GM18517 (cell line): ENCODE results near the gene GDI1.

Experiments used
- ATAC-seq: cut with Tn5 transposase; IDR thresholded peaks from one replicate; pipeline ENCODE4 v1.9.1; 2021; ENCODE audit warnings: mild to moderate bottlenecking, moderate library complexity; ENCODE audit not compliant: unreplicated experiment

GDI1 gene

GRCh38 chrX:154459832-154460231, 22.9 kb downstream of the GDI1 start:
- ATAC-seq = no peak

DNA sequence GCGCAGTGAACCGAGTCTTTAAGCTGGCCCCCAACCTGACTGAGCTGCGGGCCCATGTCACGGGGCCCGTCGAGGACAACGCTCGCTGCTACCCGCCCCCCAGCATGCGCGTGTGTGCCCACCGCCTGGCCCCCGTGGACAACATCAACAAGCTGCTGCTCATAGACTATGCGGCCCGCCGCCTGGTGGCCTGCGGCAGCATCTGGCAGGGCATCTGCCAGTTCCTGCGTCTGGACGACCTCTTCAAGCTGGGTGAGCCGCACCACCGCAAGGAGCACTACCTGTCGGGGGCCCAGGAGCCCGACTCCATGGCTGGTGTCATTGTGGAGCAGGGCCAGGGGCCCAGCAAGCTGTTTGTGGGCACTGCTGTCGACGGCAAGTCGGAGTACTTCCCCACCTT, 23.4 kb downstream of the GDI1 start:
- no peak for ATAC-seq

DNA sequence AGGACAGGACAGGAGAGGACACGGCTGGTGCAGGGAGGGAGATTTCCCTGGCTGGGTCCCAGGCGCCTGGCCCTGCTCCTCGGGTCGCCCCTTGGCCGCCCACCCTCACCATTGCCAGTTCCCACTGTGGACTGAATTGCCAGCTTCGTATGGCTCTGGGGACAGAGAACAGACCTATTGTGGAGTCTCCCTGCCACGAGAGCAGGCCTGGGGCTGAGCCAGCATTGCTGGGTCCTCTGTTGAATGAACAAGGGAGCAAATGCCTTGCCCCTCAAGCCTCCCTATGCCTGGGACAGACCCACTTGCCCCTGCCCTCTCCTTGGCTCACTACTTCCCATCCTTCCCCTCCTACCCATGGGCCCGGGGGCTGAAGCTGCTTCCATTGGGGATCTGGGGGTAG, 25.4 kb downstream of the GDI1 start:
- ATAC-seq = no peak

DNA sequence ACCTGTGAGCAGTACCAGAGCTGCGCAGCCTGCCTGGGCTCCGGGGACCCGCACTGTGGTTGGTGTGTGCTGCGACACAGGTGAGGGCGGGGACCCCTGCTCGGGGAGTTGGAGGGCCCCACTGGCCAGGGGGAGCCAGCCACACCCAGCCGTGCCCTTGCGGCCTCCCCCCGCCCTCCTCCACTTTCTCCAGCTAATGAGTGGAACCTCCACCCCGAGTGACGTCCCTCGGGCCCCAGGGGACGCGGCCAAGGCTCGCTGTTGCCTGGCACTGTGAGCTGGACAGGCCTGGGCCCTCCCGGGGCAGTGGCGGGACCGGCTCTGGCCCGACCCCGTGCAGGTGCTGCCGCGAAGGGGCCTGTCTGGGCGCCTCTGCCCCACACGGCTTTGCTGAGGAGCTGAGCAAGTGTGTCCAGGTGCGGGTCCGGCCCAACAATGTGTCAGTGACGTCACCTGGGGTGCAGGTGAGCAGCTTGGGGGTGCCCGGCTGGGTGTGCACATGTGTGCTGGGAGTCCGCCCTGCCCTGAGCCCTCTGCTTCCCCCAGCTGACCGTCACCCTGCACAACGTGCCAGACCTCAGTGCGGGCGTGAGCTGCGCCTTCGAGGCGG, 26.8 kb downstream of the GDI1 start:
- no peak for ATAC-seq

GRCh38 chrX:154464806-154465365, 27.9 kb downstream of the GDI1 start:
- no peak for ATAC-seq

- no peak for ATAC-seq
Measured at GRCh38 chrX:154465601-154466000, 28.6 kb downstream of the GDI1 start.

GRCh38 chrX:154466036-154466435, 29.1 kb downstream of the GDI1 start:
- no peak for ATAC-seq

- ATAC-seq = no peak
Measured at GRCh38 chrX:154466907-154467306, 30.0 kb downstream of the GDI1 start.

GRCh38 chrX:154467556-154467955, 30.6 kb downstream of the GDI1 start:
- no peak for ATAC-seq

GRCh38 chrX:154468217-154468616, 31.3 kb downstream of the GDI1 start:
- ATAC-seq = no peak

DNA sequence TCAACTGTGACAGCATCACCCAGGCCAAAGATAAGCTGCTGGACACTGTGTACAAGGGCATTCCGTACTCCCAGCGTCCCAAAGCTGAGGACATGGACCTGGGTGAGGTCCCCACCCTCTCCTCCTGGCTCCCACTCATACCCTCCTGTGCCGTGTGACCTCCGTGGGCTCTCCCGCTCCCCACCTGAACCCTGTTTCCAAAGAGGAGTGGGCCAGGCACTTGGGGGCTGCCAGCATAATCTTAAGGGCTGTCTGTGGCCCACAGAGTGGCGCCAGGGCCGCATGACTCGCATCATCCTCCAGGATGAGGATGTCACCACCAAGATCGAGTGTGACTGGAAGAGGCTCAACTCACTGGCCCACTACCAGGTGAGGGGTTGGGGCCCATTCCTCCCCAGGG, 32.2 kb downstream of the GDI1 start:
- ATAC-seq = no peak

DNA sequence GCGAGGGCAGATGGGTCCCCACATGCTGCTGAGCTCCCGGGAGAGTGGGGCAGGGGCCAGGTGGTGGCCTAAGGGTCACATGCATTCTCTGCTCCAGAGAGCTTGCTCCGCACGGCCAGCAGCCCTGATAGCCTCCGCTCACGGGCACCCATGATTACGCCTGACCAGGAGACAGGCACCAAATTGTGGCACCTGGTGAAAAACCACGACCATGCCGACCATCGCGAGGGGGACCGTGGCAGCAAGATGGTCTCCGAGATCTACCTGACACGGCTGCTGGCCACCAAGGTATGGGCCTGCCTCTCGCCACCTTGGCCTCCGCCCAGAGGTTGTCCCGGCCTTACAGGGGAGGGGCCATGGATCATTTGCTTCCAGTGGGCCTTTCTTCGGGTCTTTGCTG, 32.9 kb downstream of the GDI1 start:
- no peak for ATAC-seq

DNA sequence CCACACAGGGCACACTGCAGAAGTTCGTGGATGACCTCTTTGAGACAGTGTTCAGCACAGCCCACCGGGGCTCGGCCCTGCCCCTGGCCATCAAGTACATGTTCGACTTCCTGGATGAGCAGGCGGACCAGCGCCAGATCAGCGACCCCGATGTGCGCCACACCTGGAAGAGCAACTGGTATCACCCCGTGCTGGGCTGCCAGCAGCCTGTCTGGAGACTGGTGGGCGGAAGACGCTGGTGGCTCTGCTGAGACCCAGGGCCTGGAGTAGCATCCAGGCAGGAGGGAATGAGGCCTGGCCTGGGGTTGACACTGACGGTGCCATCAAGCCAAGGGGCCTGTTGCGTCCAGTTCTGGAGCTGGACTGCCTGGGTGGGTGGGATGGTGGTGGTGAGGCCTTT, 33.5 kb downstream of the GDI1 start:
- no peak for ATAC-seq

GRCh38 chrX:154470914-154471568, 34.1 kb downstream of the GDI1 start:
- no peak for ATAC-seq

DNA sequence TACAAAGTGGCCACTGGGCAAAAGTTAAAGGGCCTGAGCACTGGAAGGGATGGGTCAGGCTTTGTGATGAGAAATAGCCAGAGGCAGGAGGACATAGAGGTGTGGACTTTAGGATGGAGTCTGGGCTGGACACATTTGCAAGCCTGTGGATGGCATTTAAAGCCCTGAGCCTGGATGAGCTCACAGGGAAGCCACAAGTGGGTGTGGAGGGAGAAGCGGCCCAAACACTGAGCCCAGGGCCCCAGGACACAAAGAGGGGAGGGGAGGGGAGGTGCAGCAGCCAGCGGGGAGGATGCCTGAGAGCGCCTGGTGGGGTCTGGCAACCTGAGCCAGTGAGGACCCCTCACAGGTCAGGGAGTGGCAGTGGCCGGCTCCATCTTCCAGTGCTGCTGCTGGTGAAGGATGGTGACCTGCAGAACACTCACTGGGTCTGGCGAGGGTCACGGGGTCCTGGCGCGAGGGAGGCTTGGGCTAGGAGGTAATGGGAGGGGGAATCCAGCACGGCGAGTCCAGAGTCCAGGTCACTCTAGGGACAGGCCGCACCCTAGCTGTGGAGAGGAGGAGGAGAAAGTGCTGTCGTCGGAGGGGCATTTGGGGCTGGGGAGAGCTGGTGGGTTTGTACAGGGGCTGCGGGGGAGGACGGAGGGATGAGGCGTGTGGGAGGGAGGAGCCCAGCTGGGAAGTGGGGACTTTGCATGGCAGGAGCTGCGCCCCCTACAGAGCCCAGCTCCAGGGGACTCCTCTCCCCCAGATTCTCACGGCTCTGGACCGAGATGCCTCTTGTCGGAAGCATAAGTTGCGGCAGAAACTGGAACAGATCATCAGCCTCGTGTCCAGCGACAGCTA, 35.1 kb downstream of the GDI1 start:
- ATAC-seq = no peak

DNA sequence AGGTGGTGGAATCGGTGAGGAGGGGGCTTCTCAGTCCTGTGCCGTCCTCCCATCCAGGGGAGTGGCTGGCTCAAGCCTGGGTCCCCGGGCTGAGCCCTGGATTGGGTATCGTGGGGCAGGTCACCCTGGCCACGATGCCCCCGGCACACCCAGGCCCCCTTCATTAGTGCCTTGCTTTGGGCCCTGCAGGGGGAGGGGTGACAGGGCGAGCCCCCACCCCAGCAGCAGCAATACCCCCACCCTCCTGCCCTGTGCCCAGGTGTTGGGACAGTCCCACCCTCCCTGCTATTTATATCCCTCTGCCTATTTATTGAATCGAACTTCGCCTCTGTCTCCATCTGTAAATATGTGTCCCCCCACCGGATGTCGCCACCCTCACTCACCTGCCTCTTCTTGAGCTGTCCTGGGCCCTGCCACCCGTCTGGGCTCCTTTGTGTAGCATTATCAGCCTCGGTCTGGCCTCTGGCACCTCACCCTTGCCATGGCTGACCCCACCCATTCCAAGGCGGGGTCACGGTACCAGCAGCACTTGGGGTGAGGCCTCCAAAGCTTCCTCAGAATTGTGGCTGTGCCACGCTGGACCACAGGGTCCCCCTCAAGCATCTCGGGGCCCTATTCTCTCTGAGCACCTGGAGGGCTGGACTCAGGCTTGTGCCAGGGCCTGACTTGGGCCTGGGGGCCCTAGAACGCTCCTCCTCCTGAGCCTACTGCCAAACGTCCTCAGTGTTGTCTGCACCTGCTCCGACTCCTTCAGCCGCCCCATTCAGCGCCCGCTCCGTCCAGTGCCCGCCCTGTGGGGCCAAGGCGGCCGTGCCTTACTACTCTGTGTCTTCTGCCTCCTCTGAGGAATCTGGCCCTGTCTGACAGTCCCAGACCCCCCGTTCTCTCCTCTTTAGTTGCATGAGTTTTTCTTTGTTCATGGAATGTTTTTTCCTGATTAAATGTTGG, 36.0 kb downstream of the GDI1 start:
- ATAC-seq = no peak

DNA sequence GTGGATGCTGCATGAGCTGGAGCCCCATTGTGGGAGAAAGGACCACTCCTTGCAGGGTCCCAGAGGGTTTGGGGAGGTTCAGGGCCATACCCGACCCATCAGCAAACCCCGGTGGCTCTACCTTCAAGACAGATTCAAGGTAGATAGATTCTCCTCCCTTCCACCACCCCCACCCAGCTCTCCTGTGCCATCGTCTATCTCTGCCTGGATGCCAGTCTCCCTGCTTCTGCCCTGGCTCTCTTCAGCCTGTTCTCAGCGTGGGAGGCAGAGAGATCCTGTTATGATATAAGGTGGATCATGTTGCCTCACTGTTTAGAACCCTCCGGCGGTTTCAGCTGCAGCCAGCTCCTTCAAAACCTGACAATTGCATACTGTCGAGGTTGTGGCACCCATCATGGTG, 36.7 kb downstream of the GDI1 start:
- ATAC-seq = no peak

GRCh38 chrX:154476821-154477220, 39.9 kb downstream of the GDI1 start:
- ATAC-seq = no peak

GRCh38 chrX:154477891-154478477, 41.0 kb downstream of the GDI1 start:
- no peak for ATAC-seq
